Uterus (tissue), 4 donors: ENCODE data around the gene PCDH17. TPM values are rescaled to one million over a fixed set of nuclear protein-coding genes. Genes with fewer than 3 reads are reported as not detected.

Source experiments
- DNase-seq, 2 donors: peaks; one replicate each; pipeline ENCODE4 v3.0.0-alpha.2; 2019 to 2020
- H3K27ac ChIP-seq, 2 donors: fragments of 200-600 bp; sonication (generic); 1 replicate in 1 of 2; 2 replicates in 1 of 2; pipeline ENCODE4 v1.5.1; 2016 to 2018
- H3K27me3 ChIP-seq, 2 donors: fragments of 200-600 bp; sonication (generic); one replicate each; pipeline ENCODE4 v1.5.1; 2018 to 2019; ENCODE audit warnings: control low read depth in 1 of 2
- H3K36me3 ChIP-seq, 2 donors: fragments of 200-600 bp; sonication (generic); one replicate each; pipeline ENCODE4 v1.5.1; 2019; ENCODE audit warnings: control low read depth in 1 of 2
- H3K4me1 ChIP-seq, 2 donors: fragments of 200-600 bp; sonication (generic); one replicate each; pipeline ENCODE4 v1.5.1; 2018 to 2019; ENCODE audit warnings: control low read depth in 1 of 2
- H3K4me3 ChIP-seq, 2 donors: fragments of 200-600 bp; sonication (generic); 1 replicate in 1 of 2; 2 replicates in 1 of 2; pipeline ENCODE4 v1.5.1; 2018 to 2019; ENCODE audit warnings: mild to moderate bottlenecking in 1 of 2
- H3K9me3 ChIP-seq, 2 donors: fragments of 200-600 bp; sonication (generic); one replicate each; pipeline ENCODE4 v1.5.1; 2019; ENCODE audit warnings: control low read depth in 1 of 2
- POLR2A ChIP-seq, 2 donors: fragments of 450-650 bp; IDR thresholded peaks; one replicate each; pipeline ENCODE4 v1.6.1; 2016; ENCODE audit warnings: antibody characterized with exemption in 2 of 2, mild to moderate bottlenecking in 1 of 2, moderate library complexity in 1 of 2
- intact Hi-C: fragments of 100-400 bp; cut with DNase I; formaldehyde crosslinking; loops from one replicate; pipeline ENCODE4 v1.15.1; 2023; ENCODE audit warnings: low total_unique reads
- total RNA-seq, 4 donors: library from RNA; depleted of rRNA in 3 of 4; stranded (reverse); fragments of >200 nt in 3 of 4; gene quantifications; one replicate each; pipeline versions ENCODE4 v1.1.0 to v1.2.4, GENCODE V29; 2014 to 2023
- TF ChIP-seq, protein P1 (sequence below), 4 experiments: fragments of 200-600 bp in 2 of 4; fragments of 450-650 bp in 2 of 4; sonication (generic) in 2 of 4; IDR thresholded peaks; one replicate each; pipeline ENCODE4 v1.5.1; 2016 to 2019; ENCODE audit warnings: antibody characterized with exemption in 4 of 4, mild to moderate bottlenecking in 2 of 4, moderate library complexity in 1 of 4
- donor health status: DM: yes; HTN: yes; CAD: no.

The PCDH17 gene
- total RNA-seq, 4 donors from 2014 or later: 9.7 to 27.6 (median 18.9) TPM

DNA sequence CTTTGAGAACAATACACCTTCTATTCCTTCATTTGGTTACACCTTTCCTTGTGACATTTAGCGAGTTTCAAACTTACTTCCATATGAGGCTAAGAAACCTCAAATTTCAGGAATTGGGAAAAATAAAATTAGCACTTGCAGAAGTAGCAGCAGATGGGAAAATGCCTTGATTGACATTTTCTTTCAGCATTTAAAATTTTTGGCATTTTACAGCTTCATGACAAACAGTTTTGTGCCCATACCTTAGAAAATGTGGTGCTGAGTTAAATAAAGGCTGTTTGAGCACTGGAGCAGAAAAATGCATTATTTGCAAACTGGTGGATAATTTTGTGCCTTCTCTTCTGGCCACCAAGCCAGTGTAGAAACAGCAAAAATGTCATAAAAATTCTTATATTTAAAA lies 95.4 kb downstream of the PCDH17 start:
- Histone ChIP-seq H3K9me3 (no peaks in the 10 kb centered on the region), H3K4me1 (no peaks in the 10 kb centered on the region), H3K27ac (no peak overlapping the region), H3K27me3 (no peaks in the 10 kb centered on the region), H3K4me3 (no peak overlapping the region), H3K36me3 (no peaks in the 10 kb centered on the region)
- intact Hi-C loops: no loop called here
- no peak for TF ChIP-seq POLR2A (IDR thresholded peaks at IDR 0.05)
- TF ChIP-seq, protein P1, sequence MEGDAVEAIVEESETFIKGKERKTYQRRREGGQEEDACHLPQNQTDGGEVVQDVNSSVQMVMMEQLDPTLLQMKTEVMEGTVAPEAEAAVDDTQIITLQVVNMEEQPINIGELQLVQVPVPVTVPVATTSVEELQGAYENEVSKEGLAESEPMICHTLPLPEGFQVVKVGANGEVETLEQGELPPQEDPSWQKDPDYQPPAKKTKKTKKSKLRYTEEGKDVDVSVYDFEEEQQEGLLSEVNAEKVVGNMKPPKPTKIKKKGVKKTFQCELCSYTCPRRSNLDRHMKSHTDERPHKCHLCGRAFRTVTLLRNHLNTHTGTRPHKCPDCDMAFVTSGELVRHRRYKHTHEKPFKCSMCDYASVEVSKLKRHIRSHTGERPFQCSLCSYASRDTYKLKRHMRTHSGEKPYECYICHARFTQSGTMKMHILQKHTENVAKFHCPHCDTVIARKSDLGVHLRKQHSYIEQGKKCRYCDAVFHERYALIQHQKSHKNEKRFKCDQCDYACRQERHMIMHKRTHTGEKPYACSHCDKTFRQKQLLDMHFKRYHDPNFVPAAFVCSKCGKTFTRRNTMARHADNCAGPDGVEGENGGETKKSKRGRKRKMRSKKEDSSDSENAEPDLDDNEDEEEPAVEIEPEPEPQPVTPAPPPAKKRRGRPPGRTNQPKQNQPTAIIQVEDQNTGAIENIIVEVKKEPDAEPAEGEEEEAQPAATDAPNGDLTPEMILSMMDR (IDR thresholded peaks at IDR 0.05): no peak
- no peak for DNase-seq

DNA sequence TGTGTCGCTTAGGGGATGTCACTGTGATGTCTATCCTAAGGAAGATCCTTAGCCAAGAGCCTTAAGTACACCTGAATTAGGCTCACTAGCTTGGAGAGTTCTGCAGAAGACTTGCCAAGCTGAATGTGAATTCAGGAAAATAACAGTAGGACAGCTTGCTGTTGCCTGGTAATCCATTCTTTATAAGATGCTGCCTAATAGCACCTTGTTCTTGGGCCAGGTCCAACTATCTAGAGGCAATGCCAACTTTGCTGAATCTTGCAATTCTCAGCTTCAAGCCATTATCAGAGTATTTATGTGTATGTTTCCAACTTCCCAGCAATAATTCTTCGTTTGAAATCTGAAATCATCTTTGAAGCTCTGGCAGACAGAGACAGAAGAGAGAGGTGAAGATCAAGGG lies 102.8 kb downstream of the PCDH17 start:
- H3K36me3 ChIP-seq: no peaks in the 10 kb centered on the region
- TF ChIP-seq, protein P1 (IDR thresholded peaks at IDR 0.05): no peak
- no peak for TF ChIP-seq POLR2A (IDR thresholded peaks at IDR 0.05)
- no peaks in the 10 kb centered on the region for H3K9me3 ChIP-seq
- no peak for DNase-seq
- no peaks in the 10 kb centered on the region for H3K4me1 ChIP-seq
- no peak overlapping the region for H3K27ac ChIP-seq
- no peaks in the 10 kb centered on the region for H3K27me3 ChIP-seq
- no peak overlapping the region for H3K4me3 ChIP-seq
- intact Hi-C loops: no loop called here

GRCh38 chr13:57739089-57739488 lies 107.5 kb downstream of the PCDH17 start:
- H3K27ac ChIP-seq: no peak overlapping the region

GRCh38 chr13:57739543-57740190 lies 108.1 kb downstream of the PCDH17 start:
- Histone ChIP-seq H3K36me3 (no peaks in the 10 kb centered on the region), H3K4me3 (no peak overlapping the region), H3K27me3 (no peaks in the 10 kb centered on the region), H3K4me1 (no peaks in the 10 kb centered on the region), H3K27ac (no peak overlapping the region), H3K9me3 (no peaks in the 10 kb centered on the region)
- DNase-seq: no peak
- TF ChIP-seq, protein P1 (IDR thresholded peaks at IDR 0.05): no peak
- TF ChIP-seq POLR2A (IDR thresholded peaks at IDR 0.05): no peak
- intact Hi-C loops: no loop called here

More at GRCh38 chr13:57739089-57739488, 107.5 kb downstream of the PCDH17 start:
- Histone ChIP-seq H3K4me1 (no peaks in the 10 kb centered on the region), H3K9me3 (no peaks in the 10 kb centered on the region), H3K4me3 (no peak overlapping the region), H3K36me3 (no peaks in the 10 kb centered on the region), H3K27me3 (no peaks in the 10 kb centered on the region)
- DNase-seq: no peak
- TF ChIP-seq POLR2A (IDR thresholded peaks at IDR 0.05): no peak
- TF ChIP-seq, protein P1 (IDR thresholded peaks at IDR 0.05): no peak
- intact Hi-C loops: no loop called here

- intact Hi-C loops: no loop called here
- H3K27me3 ChIP-seq: no peaks in the 10 kb centered on the region
Measured at GRCh38 chr13:57740719-57741118, 109.2 kb downstream of the PCDH17 start.

More at GRCh38 chr13:57740719-57741118, 109.2 kb downstream of the PCDH17 start:
- no peak overlapping the region for H3K4me3 ChIP-seq
- TF ChIP-seq POLR2A (IDR thresholded peaks at IDR 0.05): no peak
- TF ChIP-seq, protein P1 (IDR thresholded peaks at IDR 0.05): no peak
- H3K4me1 ChIP-seq: no peaks in the 10 kb centered on the region
- no peaks in the 10 kb centered on the region for H3K9me3 ChIP-seq
- no peak overlapping the region for H3K27ac ChIP-seq
- H3K36me3 ChIP-seq: no peaks in the 10 kb centered on the region
- no peak for DNase-seq
